Aorta (tissue), 5 donors: ENCODE results near the gene DEFB113. TPM values are rescaled to one million over a fixed set of nuclear protein-coding genes. Genes with fewer than 3 reads are reported as not detected.

ENCODE experiments used
- ATAC-seq: fragments of 200-7000 bp; cut with Tn5 transposase; one replicate; pipeline ENCODE4 v1.9.1; 2022; ENCODE audit warnings: moderate library complexity; ENCODE audit not compliant: low FRiP score
- DNase-seq, 2 donors: peaks; one replicate each; pipeline ENCODE4 v3.0.0-alpha.2; 2020
- H3K27ac ChIP-seq, 2 donors: one replicate each; pipeline ENCODE4 v1.5.1; 2013; ENCODE audit warnings: low read length in 2 of 2, mild to moderate bottlenecking in 2 of 2, moderate library complexity in 2 of 2, control low read depth in 1 of 2, inconsistent platforms in 1 of 2, low read depth in 1 of 2
- H3K27me3 ChIP-seq, 2 donors: one replicate each; pipeline ENCODE4 v1.6.1; 2013; ENCODE audit warnings: control low read depth in 1 of 2, low read length in 1 of 2, mild to moderate bottlenecking in 1 of 2, moderate library complexity in 1 of 2; ENCODE audit not compliant: insufficient read depth in 2 of 2, control insufficient read depth in 1 of 2
- H3K36me3 ChIP-seq, 2 donors: one replicate each; pipeline ENCODE4 v1.6.1; 2013; ENCODE audit warnings: control low read depth in 1 of 2, low read length in 1 of 2, mild to moderate bottlenecking in 1 of 2; ENCODE audit not compliant: insufficient read depth in 2 of 2, control insufficient read depth in 1 of 2
- H3K4me1 ChIP-seq, 2 donors: one replicate each; pipeline ENCODE4 v1.6.1; 2013; ENCODE audit warnings: low read length in 2 of 2, control low read depth in 1 of 2, mild to moderate bottlenecking in 1 of 2, moderate library complexity in 1 of 2; ENCODE audit not compliant: insufficient read depth in 2 of 2, control insufficient read depth in 1 of 2
- H3K4me3 ChIP-seq, 2 donors: one replicate each; pipeline ENCODE4 v1.5.1; 2013; ENCODE audit warnings: low read length in 2 of 2, control low read depth in 1 of 2, mild to moderate bottlenecking in 1 of 2
- H3K9me3 ChIP-seq: one replicate; pipeline ENCODE4 v1.6.1; 2013; ENCODE audit warnings: mild to moderate bottlenecking, low read length; ENCODE audit not compliant: control insufficient read depth
- WGBS, 2 donors: extraction: QIAGEN DNeasy Blood & Tissue Kit; methylation state at CpG; one replicate each; pipeline ENCODE4 v1.1.7; 2013; 5-methylcytosine and 5-hydroxymethylcytosine counted together
- intact Hi-C, 2 donors: fragments of 100-400 bp; cut with DNase I; formaldehyde crosslinking; loops; one replicate each; pipeline versions ENCODE4 v1.14.2 to v1.15.0; 2022
- polyA plus RNA-seq, 2 donors: library from polyadenylated mRNA; stranded (reverse); fragments of 200-250 nt; gene quantifications; one replicate each; pipeline ENCODE4 v1.2.3, GENCODE V29; 2013
- total RNA-seq, 2 donors: library from RNA; stranded (reverse); fragmentation: NEBNext Ultra II Directional; extraction: Animal tissue kit (Norgen Biotek cat#: 25700); gene quantifications; one replicate each; pipeline ENCODE4 v1.2.1, GENCODE V29; 2021
- donor health status: healthy with polysubstance abuse.
- donor health status: Bipolar disorder and iron deficiency.
- donor health status: DM: no; HTN: no; CAD: no.
- donor health status: DM: no; HTN: no; CAD: no.
- donor health status: DM: yes; HTN: yes; CAD: no.

The DEFB113 gene
- total and polyA plus RNA-seq, 4 donors: not detected

DNA sequence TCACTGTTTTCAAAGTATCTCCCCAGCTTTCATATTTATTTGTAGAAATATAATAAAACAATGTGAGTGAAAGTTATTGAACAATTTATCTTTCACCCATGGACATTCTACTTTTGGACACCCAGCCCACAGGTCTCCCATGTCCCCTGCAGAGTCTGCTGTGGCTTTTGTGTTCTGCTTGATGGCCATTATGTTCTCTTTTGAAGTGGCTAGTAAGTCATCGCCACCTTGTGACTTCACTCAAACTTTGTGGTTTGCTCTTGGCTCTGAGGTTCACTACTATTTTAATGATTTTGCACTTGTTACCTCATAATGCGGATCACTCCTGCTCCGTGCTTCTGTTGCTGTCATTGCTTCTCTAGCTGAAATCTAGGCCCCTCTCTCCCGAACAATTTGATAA lies 10.2 kb upstream of the DEFB113 start:
- ATAC-seq (no peak), DNase-seq (no peak)
- 83 to 86% methylated on average over 4 of the region's 4 CpGs for WGBS, 2 donors
- Histone ChIP-seq H3K9me3 (no peaks in the 10 kb centered on the region), H3K4me3 (no peak overlapping the region), H3K4me1 (no peaks in the 10 kb centered on the region), H3K36me3 (no peaks in the 10 kb centered on the region), H3K27ac (no peak overlapping the region), H3K27me3 (no peaks in the 10 kb centered on the region)
- intact Hi-C loops: no loop called here

GRCh38 chr6:49978332-49979226 lies 9.2 kb upstream of the DEFB113 start:
- H3K4me3 ChIP-seq: peak overlapping the region in 1 of 2 donors; percentile 26
- 48 to 50% methylated on average over 3 of the region's 3 CpGs for WGBS, 2 donors
- DNase-seq (no peak), ATAC-seq (no peak)
- H3K27me3 ChIP-seq: no peaks in the 10 kb centered on the region
- no peaks in the 10 kb centered on the region for H3K36me3 ChIP-seq
- intact Hi-C loops: no loop called here
- H3K9me3 ChIP-seq: no peaks in the 10 kb centered on the region
- H3K27ac ChIP-seq: no peak overlapping the region
- no peaks in the 10 kb centered on the region for H3K4me1 ChIP-seq

- H3K36me3 ChIP-seq: no peaks in the 10 kb centered on the region
- DNase-seq (no peak), ATAC-seq (no peak)
- 40 to 59% methylated on average over 2 of the region's 2 CpGs for WGBS, 2 donors
- H3K4me3 ChIP-seq: no peak overlapping the region
- no peak overlapping the region for H3K27ac ChIP-seq
- no peaks in the 10 kb centered on the region for H3K27me3 ChIP-seq
- no peaks in the 10 kb centered on the region for H3K4me1 ChIP-seq
- no peaks in the 10 kb centered on the region for H3K9me3 ChIP-seq
- intact Hi-C loops: no loop called here
Measured at GRCh38 chr6:49966823-49967222, 2.6 kb downstream of the DEFB113 start.

DNA sequence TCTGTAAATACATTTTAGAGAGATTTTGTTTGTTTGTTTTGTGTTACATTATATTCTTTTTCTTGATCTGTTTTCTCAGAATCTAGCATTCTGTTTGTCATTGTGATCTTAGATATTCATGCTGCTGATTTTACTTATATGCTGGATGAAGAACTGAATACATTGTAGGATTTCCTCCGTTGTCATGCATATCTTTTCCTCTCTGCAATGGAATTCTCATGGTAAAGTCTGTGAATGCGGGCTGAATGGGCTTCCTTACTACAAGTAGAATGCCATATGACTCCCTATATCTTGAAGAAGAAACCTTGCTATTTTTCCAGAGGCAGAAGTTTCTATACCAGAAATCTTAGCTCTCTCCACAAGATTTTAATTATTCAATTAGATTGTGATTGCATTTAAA lies 3.1 kb downstream of the DEFB113 start:
- no peak for DNase-seq
- 12 to 23% methylated on average over 2 of the region's 2 CpGs for WGBS, 2 donors

DNA sequence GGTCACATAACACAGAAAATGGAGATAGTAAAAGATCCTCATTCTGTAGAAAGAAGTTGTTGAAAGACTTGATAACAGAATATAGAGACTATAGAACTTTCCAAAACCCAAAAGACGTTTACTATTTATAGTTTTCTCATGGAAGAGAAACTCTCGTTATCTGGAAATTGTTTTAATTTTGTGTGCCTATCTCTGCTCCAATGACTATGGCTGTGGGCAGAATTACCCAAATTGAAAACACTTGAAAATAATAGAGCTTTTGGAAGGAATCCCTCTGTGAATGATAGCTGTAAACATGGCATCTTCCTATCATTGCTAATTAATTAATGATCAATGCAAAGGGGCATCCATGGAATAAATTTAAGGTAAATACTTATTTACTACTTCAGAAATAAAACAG lies 5.4 kb downstream of the DEFB113 start, which contains the start of gene DEFB114:
TSS of gene DEFB114 (minus strand) at position 101 of the 400 bp plus-strand sequence. CDS start at position 42, 59 bp downstream.
- ATAC-seq: no peak

More for the DNA sequence above, 3.1 kb downstream of the DEFB113 start:
- Histone ChIP-seq H3K4me1 (no peaks in the 10 kb centered on the region), H3K27me3 (no peaks in the 10 kb centered on the region), H3K9me3 (no peaks in the 10 kb centered on the region), H3K4me3 (no peak overlapping the region), H3K36me3 (no peaks in the 10 kb centered on the region), H3K27ac (no peak overlapping the region)
- no peak for ATAC-seq
- intact Hi-C loops: no loop called here

GRCh38 chr6:49958180-49958579 lies 11.2 kb downstream of the DEFB113 start:
- Histone ChIP-seq H3K36me3 (no peaks in the 10 kb centered on the region), H3K27me3 (no peaks in the 10 kb centered on the region), H3K9me3 (no peaks in the 10 kb centered on the region), H3K4me1 (no peaks in the 10 kb centered on the region), H3K27ac (no peak overlapping the region), H3K4me3 (no peak overlapping the region)
- DNase-seq (no peak), ATAC-seq (no peak)
- 59 to 64% methylated on average over 1 of the region's 1 CpG for WGBS, 2 donors
- intact Hi-C loops: no loop called here

More for the DNA sequence above, 5.4 kb downstream of the DEFB113 start, which contains the start of gene DEFB114:
- 65 to 66% methylated on average over 2 of the region's 2 CpGs for WGBS, 2 donors
- H3K4me3 ChIP-seq: no peak within 1 kb of the TSS
- no peaks in the 10 kb centered on the region for H3K4me1 ChIP-seq
- no peak for DNase-seq
- H3K36me3 ChIP-seq: no peaks in the 10 kb centered on the region
- H3K27me3 ChIP-seq: no peaks in the 10 kb centered on the region
- intact Hi-C loops: no loop called here
- no peak within 1 kb of the TSS for H3K27ac ChIP-seq
- H3K9me3 ChIP-seq: no peaks in the 10 kb centered on the region

GRCh38 chr6:49955847-49956246 lies 13.6 kb downstream of the DEFB113 start:
- no peak for DNase-seq
- no peak overlapping the region for H3K27ac ChIP-seq
- H3K36me3 ChIP-seq: no peaks in the 10 kb centered on the region
- no peaks in the 10 kb centered on the region for H3K9me3 ChIP-seq
- H3K4me3 ChIP-seq: no peak overlapping the region
- intact Hi-C loops: no loop called here
- H3K27me3 ChIP-seq: no peaks in the 10 kb centered on the region
- ATAC-seq: no peak
- no peaks in the 10 kb centered on the region for H3K4me1 ChIP-seq

DNA sequence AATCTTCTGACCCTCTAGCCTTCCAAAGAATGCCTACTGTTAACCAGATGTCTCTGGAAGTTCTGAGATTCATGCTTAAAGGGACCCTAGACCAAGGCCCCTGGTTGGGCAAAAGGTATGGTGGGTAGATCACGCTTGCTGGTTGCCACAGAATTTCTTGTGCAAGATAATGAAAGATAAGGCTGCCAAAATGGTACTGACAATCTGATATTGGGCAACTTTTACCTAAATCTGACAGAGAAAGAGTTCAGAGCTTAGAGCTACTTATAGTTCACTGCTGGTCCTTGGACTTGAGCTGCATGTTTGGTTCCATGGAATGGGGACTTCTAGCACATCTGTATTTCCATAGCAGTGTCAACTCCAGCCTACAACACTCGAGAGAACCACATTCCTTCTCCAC lies 17.5 kb downstream of the DEFB113 start:
- ATAC-seq: no peak
- WGBS, 2 donors: 49 to 56% methylated on average over 2 of the region's 2 CpGs

GRCh38 chr6:49950415-49950751 lies 19.0 kb downstream of the DEFB113 start:
- no peak overlapping the region for H3K4me3 ChIP-seq
- H3K27me3 ChIP-seq: no peaks in the 10 kb centered on the region
- intact Hi-C loops: no loop called here
- no peaks in the 10 kb centered on the region for H3K36me3 ChIP-seq
- H3K4me1 ChIP-seq: no peaks in the 10 kb centered on the region
- ATAC-seq: no peak
- no peak overlapping the region for H3K27ac ChIP-seq
- no peak for DNase-seq
- 93 to 96% methylated on average over 2 of the region's 2 CpGs for WGBS, 2 donors
- H3K9me3 ChIP-seq: no peaks in the 10 kb centered on the region

More for the DNA sequence above, 17.5 kb downstream of the DEFB113 start:
- Histone ChIP-seq H3K27me3 (no peaks in the 10 kb centered on the region), H3K9me3 (no peaks in the 10 kb centered on the region), H3K4me3 (no peak overlapping the region), H3K36me3 (no peaks in the 10 kb centered on the region), H3K27ac (no peak overlapping the region), H3K4me1 (no peaks in the 10 kb centered on the region)
- intact Hi-C loops: no loop called here
- no peak for DNase-seq
